Left cardiac atrium (tissue), 4 donors: ENCODE data around the gene VMP1. TPM values are rescaled to one million over a fixed set of nuclear protein-coding genes. Genes with fewer than 3 reads are reported as not detected.
"Not testable (repeated sequence)": the region's sequence is repeated elsewhere in the genome, so short reads cannot be mapped to it uniquely, and the experiment has no call there.

Source experiments
- ATAC-seq, 2 donors: fragments of 200-7000 bp; cut with Tn5 transposase; one replicate each; pipeline ENCODE4 v1.9.1; 2020; ENCODE audit warnings: mild to moderate bottlenecking in 2 of 2, moderate library complexity in 2 of 2
- DNase-seq: peaks from one replicate; pipeline ENCODE4 v3.0.0-alpha.2; 2020
- intact Hi-C, 2 donors: fragments of 100-400 bp; cut with DNase I; formaldehyde crosslinking; loops; one replicate each; pipeline versions ENCODE4 v1.14.1 to v1.15.1; 2022 to 2023
- total RNA-seq, 2 donors: library from RNA; stranded (reverse); fragmentation: NEBNext Ultra II Directional; extraction: Animal tissue kit (Norgen Biotek cat#: 25700); gene quantifications; one replicate each; pipeline ENCODE4 v1.2.1, GENCODE V29; 2021
- donor health status: DM: no; HTN: yes; CAD: no.
- donor health status: DM: no; HTN: yes; CAD: no; lungs with severe emphysema.
- donor health status: DM: yes; HTN: yes; CAD: no.
- donor health status: Dilated cardiomyopathy.

The VMP1 gene
- total RNA-seq, 2 donors from 2014 or later: 82.1 to 123 TPM

DNA sequence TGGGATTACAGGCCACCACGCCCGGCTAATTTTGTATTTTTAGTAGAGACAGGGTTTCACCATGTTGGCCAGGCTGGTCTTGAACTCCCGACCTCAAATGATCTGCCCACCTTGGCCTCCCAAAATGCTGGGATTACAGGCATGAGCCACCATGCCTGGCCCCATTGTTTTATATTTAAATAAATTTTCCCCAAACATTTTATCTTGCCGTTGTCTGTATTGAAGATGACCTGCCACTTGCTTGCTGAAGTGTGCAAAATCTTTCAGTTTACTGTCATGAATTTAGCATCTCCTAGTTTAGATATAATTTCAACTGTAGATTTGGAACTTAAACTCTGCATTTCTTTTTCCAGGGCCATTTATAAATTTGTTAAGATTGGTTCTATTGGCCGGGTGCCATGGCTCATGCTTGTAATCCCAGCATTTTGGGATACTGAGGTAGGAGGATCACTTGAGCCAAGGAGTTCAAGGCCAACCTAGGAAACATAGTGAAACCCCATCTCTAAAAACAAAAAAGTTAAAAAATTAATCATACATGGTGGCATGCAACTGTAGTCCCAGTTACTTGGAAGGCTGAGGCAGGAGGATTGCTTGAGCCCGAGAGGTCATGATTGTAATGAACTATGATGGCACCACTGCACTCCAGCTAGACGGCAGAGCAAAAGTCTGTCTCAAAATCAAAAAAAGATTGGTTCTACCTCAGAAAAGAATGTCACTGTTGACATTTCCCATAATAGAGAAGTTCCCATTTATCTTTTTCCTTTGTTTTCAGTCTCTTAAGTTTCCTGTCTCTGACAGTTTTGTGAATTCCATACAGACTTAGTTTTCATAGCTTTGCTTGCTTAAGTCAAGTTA is 84.4 kb downstream of the VMP1 start:
- DNase-seq: no peak
- intact Hi-C loops: no loop called here
- no peak for ATAC-seq

DNA sequence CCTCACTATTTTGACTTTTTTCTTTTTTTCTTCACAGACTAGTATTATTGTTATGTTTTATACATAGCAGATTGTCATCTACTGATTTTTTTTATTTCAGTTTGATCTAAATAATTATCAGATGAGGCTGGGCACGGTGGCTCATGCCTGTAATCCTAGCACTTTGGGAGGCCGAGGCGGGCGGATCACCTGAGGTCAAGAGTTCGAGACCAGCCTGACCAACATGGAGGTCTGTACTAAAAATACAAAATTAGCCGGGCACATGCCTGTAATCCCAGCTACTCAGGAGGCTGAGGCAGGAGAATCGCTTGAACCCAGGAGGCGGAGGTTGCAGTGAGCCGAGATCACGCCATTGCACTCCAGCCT is 85.0 kb downstream of the VMP1 start:
- intact Hi-C loops, DNase-seq, ATAC-seq: not testable (repeated sequence)

DNA sequence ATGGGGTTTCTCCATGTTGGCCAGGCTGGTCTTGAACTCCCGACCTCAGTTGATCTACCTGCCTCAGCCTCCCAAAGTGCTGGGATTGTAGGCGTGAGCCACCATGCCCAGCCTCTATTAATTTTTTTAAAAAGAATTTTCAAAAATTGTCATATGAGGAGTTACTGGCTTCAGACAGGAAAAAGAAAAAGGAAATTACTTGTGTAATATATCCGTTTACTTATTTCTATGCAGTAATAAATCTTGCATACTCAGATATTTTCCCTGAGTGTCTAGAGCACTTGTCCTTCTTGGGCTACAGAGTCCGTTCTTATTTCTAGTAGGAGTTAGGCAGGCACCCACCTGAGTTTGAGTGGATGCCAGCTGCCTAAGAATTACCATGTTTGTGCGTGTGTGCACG is 85.8 kb downstream of the VMP1 start:
- intact Hi-C loops: no loop called here
- ATAC-seq: peak in 1 of 2 donors; percentile 48
- DNase-seq: no peak

DNA sequence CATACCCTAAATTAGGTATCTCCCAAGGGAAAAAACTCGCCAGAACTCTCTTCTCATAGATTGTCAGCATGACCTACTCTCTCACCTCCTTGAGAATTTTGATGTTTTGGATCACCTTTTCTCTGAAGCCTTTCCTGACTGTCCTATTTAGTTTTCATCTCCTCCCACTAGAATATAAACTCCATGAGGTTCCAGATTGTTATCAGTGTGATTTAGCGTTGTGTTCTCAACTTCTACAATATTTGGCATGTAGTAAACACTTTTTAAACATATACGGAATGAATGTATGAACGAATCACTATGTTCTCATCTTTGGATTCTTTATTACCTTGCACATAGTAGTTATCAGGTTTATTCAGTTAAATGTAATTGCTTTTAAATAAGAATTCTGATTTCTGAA is 88.7 kb downstream of the VMP1 start:
- ATAC-seq: no peak
- intact Hi-C loops: no loop called here
- DNase-seq: no peak

DNA sequence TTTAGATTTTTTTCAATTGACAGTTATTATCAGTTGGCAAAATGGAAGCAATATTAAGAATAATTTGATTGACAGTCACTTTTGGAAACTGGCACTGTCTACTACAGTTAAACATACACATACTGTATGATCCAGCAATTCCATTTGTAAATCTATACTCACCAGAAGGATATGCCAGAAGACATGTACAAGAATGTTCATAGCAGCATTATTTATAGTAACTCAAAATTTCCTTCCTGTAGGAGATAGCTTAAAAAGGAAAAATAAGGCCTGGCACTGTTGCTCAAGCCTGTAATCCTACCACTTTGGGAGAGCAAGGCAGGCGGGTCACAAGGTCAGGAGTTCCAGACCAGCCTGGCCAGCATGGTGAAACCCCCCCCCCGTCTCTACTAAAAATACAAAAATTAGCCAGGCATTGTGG is 89.3 kb downstream of the VMP1 start:
- intact Hi-C loops: no loop called here
- ATAC-seq (no peak), DNase-seq (no peak)

DNA sequence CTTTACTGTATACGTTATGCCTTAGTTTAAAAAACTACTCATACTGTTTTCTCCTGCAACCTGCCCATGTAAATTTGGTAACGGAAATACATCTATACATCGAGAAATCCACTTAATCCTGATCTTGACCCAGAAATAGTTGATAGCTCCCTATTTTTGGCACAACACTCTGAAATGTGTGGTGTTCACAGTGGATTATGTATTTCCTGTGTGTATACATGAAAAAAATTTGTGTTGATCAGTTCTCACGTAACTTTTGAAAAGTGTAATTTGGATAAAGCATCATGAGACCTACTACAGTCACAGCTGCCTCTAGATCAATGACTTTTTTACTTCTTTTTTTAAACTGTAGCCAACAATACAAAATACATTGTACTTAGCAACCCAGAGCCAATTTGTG is 90.7 kb downstream of the VMP1 start:
- no peak for DNase-seq
- ATAC-seq: no peak
- intact Hi-C loops: no loop called here

DNA sequence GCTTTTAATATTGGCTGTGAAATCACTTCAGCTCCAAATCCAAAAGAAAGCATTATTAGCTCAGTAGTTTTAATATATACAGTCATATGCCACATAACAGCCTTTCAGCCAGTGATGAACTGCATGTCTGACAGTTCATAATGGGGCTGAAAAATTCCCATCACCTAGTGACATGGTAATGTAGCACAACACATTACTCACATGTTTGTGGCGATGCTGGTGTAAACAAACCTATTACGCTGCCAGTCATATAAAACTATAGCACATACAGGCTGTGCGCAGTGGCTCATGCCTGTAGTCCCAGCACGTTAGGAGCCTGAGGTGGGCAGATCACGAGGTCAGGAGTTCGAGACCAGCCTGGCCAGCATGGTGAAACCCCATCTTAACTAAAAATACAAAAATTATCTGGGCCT is 93.1 kb downstream of the VMP1 start:
- DNase-seq (no peak), ATAC-seq (no peak)
- intact Hi-C loops: no loop called here

DNA sequence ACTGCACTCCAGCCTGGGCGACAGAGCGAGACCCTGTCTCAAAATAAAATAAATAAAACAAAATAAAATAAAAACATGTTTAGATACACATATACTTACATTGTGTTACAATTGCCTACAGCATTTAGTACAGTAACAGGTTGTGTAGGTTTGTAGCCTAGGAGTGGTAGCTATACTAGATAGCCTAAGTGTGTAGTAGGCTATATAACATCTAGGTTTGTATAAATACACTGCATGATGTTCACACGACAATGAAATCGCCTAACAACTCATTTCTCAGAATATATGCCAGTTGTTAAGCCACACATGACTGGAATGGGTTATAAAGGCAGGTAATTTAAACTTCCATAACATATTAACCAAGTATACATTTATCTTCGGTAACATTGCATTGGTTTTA is 94.7 kb downstream of the VMP1 start:
- ATAC-seq: no peak
- no peak for DNase-seq
- intact Hi-C loops: no loop called here

DNA sequence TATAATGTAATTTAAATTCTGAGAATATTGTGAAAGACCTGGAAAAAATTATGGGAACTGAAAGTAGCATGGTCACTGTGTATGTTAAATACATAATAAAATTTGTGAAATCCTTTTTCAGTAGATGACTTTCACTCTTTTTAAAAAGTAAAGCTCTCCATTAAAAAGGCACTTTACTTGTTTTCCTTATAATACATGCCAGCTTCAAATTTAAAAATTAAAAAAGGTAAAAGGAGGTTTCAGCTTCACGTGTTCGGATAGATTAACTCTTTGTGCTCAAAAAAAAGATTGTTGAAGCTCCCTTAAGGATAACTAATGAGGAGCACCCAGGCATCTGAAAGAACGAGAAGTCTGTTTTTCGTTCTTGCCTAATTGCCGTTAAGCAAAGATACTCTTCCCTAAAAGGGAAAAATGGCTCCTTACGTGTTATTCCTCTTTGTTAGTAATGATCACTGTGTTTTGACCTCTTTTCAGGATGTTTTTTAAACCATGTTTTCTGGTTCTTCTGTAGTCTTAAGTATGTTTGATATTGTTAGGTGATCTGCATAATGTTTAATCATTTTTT is 97.5 kb downstream of the VMP1 start:
- ATAC-seq: peak in 1 of 2 donors; percentile 49
- intact Hi-C loops: no loop called here
- DNase-seq: no peak

DNA sequence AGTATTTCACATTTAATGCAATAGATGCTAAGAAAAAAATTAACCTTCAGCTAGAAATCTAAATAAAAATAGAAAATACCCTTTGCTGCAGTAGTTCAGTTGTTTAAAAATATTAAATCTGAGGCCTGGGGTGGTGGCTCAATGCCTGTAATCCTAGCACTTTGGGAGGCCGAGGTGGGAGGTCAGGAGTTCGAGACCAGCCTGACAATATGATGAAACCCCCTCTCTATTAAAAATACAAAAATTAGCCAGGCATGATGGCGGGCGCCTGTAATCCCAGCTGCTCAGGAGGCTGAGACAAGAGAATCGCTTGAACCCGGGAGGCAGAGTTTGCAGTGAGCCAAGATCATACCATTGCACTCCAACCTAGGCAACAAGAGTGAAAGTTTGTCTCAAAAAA is 98.9 kb downstream of the VMP1 start:
- intact Hi-C loops, DNase-seq, ATAC-seq: not testable (repeated sequence)

DNA sequence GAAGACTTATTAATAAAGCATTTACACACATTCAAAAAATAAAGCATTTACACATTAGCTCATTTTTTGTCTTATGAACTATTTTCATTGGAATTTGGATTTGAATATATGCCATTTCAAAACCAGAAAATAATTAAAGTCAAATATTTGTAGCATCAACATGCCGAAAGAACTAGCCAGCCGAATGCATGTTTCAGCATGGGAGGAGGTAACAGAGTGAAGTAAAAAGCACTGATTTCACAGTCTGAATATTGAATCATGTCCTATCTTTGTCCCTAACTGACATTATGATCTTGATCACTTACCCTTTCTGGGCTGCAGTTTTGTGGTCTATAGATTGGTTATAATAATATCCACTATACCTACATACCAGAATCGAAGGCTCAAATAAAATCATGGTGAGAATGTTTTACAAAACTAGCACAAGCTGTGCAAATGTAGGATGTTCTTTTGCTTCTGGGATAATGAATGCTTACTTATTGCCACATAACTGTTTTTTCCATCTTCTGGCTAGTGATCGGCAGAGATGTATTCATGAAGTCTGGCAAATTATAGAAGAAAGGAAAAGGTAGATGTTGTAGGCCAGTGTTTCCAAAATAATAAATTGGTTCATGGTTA is 100.5 kb downstream of the VMP1 start:
- DNase-seq (no peak), ATAC-seq (no peak)
- intact Hi-C loops: no loop called here

DNA sequence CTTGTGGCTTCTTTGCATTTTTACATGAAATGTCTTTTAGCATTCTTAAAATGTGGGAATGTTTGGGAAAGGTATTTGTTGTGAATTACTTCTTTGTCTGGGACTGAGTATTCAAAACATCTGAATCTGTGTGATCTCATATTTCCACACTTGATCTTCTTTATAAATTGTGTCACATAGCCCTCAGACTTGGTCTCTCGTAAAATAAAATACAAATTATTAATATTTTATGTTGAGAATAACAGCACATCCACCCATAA is 103.4 kb downstream of the VMP1 start:
- intact Hi-C loops: no loop called here
- DNase-seq (no peak), ATAC-seq (no peak)

DNA sequence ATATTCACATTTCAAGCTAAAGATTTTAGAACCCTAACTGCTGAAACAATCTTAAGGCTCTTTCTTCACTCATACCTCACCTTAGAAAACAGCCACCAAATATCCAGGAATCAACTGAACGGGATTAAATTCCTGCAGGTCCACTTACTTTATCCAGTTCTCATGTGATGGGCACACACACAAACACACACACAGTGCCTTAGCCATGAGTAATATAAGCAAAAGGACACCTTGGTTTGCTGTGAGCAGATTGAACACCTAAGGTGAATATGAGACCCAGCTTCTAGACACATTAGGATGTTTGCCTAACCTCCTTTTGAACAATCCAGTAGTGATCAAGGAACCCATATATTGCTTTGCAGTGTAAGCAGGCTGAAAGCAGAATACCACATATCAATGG is 103.8 kb downstream of the VMP1 start:
- ATAC-seq (no peak), DNase-seq (no peak)
- intact Hi-C loops: no loop called here

DNA sequence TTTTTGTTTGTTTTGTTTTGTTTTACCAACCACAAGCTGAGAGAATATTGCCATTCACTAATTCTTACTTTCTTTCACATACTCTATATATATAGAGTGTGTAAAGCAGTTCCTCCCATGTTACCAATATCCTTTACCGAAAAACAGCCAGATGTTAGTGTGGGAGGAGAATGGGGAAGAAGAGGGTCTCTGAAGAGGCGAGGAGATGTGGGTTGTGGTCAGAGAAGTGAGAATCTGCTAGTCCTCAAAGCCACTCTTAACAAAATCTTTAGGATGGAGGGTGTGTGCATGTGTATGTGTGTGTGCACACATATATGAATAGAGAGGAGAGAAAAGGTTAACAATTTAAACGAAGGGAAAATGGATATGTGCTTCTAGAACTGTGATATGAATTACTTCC is 104.7 kb downstream of the VMP1 start:
- intact Hi-C loops: no loop called here
- ATAC-seq (no peak), DNase-seq (no peak)

DNA sequence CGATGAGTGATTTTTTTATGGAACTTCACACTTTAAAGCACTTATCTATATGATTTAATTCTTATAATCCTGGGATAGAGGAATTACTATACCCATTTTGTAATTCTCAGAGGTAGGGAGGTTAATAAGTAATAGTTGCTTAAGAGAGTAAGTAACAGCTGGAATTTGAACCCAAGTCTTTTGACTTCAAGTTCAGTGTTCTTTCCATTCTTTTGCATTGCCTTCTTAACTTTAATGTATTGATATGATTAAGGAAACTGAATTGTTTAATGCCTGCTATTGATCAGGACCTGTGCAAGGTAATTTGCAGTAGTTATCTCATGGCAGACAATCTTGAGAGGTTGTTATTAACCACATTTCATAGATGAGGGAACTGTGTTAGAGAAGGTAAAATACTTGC is 106.8 kb downstream of the VMP1 start:
- ATAC-seq: no peak
- no peak for DNase-seq
- intact Hi-C loops: no loop called here

DNA sequence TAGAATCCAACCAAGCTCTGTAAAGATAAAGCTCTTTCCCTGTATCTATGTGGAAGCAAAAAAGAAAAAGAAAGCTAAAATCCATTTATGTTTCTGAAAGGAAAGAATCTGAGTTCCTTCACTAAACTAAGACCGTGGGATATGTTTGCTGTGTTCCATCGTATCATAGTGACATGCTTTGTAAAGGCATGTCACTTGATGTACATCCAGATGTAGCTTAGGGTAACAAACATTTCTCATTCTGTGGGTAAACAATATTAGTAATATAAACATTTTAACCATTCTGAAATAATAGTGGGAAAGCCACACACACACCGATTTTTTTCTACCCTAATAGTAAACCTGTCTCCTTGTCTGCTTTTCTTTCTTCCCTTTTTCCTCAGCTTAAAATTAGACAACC is 107.2 kb downstream of the VMP1 start:
- no peak for DNase-seq
- intact Hi-C loops: no loop called here
- no peak for ATAC-seq

DNA sequence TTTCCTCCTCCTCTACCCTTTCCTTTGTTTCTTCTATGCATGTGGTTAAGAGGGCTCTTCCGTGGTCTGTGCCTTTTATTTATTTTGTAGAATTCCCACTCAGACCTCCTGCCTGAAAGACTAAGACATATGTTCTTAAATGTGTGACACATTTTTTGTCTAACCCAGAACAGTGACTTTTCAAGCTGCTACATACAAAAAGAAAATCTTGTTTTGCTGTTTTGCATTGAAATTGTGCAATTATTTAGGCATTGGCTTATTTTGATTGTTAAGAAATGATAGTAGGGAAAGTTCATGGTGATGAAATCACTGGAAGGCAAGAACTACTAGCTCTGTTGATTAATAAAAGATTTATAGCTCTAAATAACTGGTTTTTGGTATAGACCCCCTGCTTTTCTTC is 108.5 kb downstream of the VMP1 start:
- intact Hi-C loops: no loop called here
- no peak for DNase-seq
- ATAC-seq: no peak

DNA sequence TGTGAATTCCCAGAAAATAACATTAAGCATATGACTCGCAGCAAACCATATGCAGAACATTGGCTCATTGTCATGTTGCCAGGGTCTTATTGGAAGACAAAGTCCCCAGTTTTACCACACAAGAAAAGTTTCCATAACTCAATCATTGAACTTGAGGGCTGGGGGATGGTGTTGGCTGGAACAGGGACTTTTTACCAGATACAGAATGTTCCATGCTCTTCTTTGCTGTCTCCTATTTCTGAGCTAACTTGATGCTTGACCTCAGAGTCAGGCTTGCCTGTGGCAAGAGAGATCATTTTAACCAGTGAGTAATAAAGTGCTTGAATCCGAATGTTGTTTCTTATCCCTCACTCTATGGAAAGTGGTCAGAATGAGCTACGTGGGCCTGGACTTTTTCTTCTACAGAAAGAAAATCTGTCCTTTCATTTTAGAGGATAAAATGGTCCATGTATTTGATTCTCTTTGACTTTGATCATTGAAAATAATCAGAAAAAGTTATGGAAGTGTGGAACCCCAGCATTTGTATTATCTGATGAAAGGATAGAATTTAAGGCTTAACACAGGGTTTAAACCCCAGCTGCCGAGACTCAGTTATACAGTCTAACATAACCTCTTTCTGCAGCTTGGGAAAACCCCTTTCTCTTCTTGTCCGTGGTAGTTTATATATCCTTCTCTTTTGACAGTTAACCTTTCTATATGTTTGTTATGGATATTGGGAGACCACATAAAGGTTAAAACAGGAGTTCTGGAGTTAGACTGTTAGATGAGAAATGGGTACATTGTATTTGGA is 118.3 kb downstream of the VMP1 start:
- intact Hi-C loops: no loop called here
- ATAC-seq: peak; percentile 21 to 25
- DNase-seq: no peak

DNA sequence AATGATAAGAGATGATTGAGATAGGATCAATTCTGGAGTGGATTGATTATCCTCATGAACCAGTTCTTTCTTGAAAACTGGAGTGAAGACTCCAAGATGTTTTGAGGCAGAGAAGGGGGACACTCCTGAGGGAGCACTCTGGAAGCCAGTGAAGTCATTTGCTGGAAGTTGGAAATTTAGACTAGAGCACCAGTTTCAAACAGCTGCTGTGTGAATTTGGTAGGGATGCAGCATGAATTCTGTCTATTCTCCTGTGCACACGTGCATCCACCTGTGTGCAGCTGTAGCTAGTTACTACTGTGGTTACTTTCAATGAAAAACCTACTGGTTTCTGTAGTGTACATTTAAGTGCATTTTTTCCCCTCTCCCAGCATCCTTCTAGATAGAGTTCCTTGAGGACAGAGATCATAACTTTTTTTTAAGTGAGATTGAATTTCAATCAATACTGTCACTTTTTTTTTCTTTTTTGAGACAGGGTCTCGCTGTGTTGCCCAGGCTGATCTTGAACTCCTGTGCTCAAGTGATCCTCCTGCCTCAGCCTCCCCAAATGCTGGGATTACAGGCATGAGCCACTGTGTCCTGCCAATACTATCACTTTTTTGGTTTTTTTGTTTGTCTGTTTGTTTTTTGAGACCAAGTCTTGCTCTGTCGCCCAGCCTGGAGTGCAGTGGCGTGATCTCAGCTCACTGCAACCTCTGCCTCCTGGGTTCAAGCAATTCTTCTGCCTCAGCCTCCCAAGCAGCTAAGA is 119.4 kb downstream of the VMP1 start:
- intact Hi-C loops: no loop called here
- ATAC-seq (no peak), DNase-seq (no peak)
